Astrocyte (in vitro differentiated cells and primary cell): ENCODE results near the gene SLC25A21. TPM values are rescaled to one million over a fixed set of nuclear protein-coding genes. Genes with fewer than 3 reads are reported as not detected.

ENCODE experiments used
- DNase-seq: peaks from one replicate; pipeline ENCODE4 v3.0.0-alpha.2; 2010; ENCODE audit warnings: low read depth
- FAIRE-seq: peaks from 2 replicates; lab custom pipeline; 2011; peaks lifted over from hg19 to GRCh38; lab: Jason Lieb, UNC
- H2AFZ ChIP-seq: 2 replicates; pipeline ENCODE4 v1.6.0; 2012; ENCODE audit warnings: low read depth, low read length, inconsistent platforms
- H3K27ac ChIP-seq: 2 replicates; pipeline ENCODE4 v1.5.1; 2011; ENCODE audit warnings: low read depth, low read length, inconsistent platforms
- H3K27me3 ChIP-seq: 2 replicates; pipeline ENCODE4 v1.6.0; 2011; ENCODE audit warnings: low read length, inconsistent platforms; ENCODE audit not compliant: insufficient read depth
- H3K36me3 ChIP-seq: 2 replicates; pipeline ENCODE4 v1.5.1; 2011; ENCODE audit warnings: low read length, inconsistent platforms; ENCODE audit not compliant: insufficient read depth
- H3K4me1 ChIP-seq: 2 replicates; pipeline ENCODE4 v1.5.1; 2011; ENCODE audit warnings: low read length, inconsistent platforms; ENCODE audit not compliant: insufficient read depth
- H3K4me2 ChIP-seq: 2 replicates; pipeline ENCODE4 v1.6.0; 2012; ENCODE audit warnings: low read length, inconsistent platforms
- H3K4me3 ChIP-seq: 2 replicates; pipeline ENCODE4 v1.5.1; 2011; ENCODE audit warnings: low read depth, mild to moderate bottlenecking, low read length, inconsistent platforms; ENCODE audit not compliant: insufficient read depth
- H3K79me2 ChIP-seq: 2 replicates; pipeline ENCODE4 v1.6.0; 2012; ENCODE audit warnings: mild to moderate bottlenecking, low read length, inconsistent platforms; ENCODE audit not compliant: insufficient read depth
- H3K9ac ChIP-seq: 2 replicates; pipeline ENCODE4 v1.6.0; 2012; ENCODE audit warnings: mild to moderate bottlenecking, low read length, inconsistent platforms
- H3K9me3 ChIP-seq: 2 replicates; pipeline ENCODE4 v1.5.1; 2012; ENCODE audit warnings: low read depth, mild to moderate bottlenecking, low read length, inconsistent platforms; ENCODE audit not compliant: insufficient read depth
- H4K20me1 ChIP-seq: 2 replicates; pipeline ENCODE4 v1.6.0; 2012; ENCODE audit warnings: low read length, inconsistent platforms; ENCODE audit not compliant: insufficient read depth
- H3K27ac Mint-ChIP-seq: one replicate; pipeline ENCODE4 v1.8.0; 2021; ENCODE audit warnings: mild to moderate bottlenecking, mixed read lengths; ENCODE audit not compliant: unreplicated experiment
- H3K27me3 Mint-ChIP-seq: one replicate; pipeline ENCODE4 v1.8.0; 2021; ENCODE audit warnings: low read depth, mixed read lengths; ENCODE audit not compliant: unreplicated experiment
- H3K36me3 Mint-ChIP-seq: one replicate; pipeline ENCODE4 v1.8.0; 2021; ENCODE audit warnings: low read depth, mixed read lengths; ENCODE audit not compliant: unreplicated experiment
- H3K4me1 Mint-ChIP-seq: one replicate; pipeline ENCODE4 v1.8.0; 2021; ENCODE audit warnings: low read depth, mixed read lengths; ENCODE audit not compliant: unreplicated experiment
- H3K4me3 Mint-ChIP-seq: one replicate; pipeline ENCODE4 v1.8.0; 2021; ENCODE audit warnings: mild to moderate bottlenecking, moderate library complexity, mixed read lengths; ENCODE audit not compliant: unreplicated experiment
- H3K9me3 Mint-ChIP-seq: one replicate; pipeline ENCODE4 v1.8.0; 2021; ENCODE audit warnings: mild to moderate bottlenecking, mixed read lengths; ENCODE audit not compliant: unreplicated experiment
- CTCF ChIP-seq: IDR thresholded peaks from 2 replicates; pipeline ENCODE4 v1.5.1; 2011; ENCODE audit warnings: low read depth, mild to moderate bottlenecking, inconsistent platforms, low read length, moderate library complexity; ENCODE audit not compliant: insufficient read depth
- EZH2 ChIP-seq: IDR thresholded peaks from 2 replicates; pipeline ENCODE4 v1.6.1; 2012; ENCODE audit warnings: mild to moderate bottlenecking, low read length, inconsistent platforms; ENCODE audit not compliant: insufficient read depth
- total RNA-seq: library from RNA; stranded (reverse); gene quantifications from 2 replicates; pipeline ENCODE4 v1.2.1, GENCODE V29; 2021

The SLC25A21 gene
- total RNA-seq, 1 donor from 2014 or later = 1.5 TPM

- Histone ChIP-seq H3K9ac (no peak overlapping the region), H3K27me3 (no peaks in the 10 kb centered on the region), H3K4me1 (peaks cover 10% of the 10 kb centered on the region), H3K36me3 (no peaks in the 10 kb centered on the region), H3K9me3 (peaks cover 4% of the 10 kb centered on the region), H3K27ac (no peak overlapping the region), H3K4me3 (no peak overlapping the region), H3K79me2 (peaks cover 14% of the 10 kb centered on the region), H2AFZ (no peak overlapping the region), H4K20me1 (peaks cover 6% of the 10 kb centered on the region), H3K4me2 (no peak overlapping the region)
- no peak overlapping the region for H3K27ac Mint-ChIP-seq
- H3K4me3 Mint-ChIP-seq = no peak overlapping the region
- peaks cover 9% of the 10 kb centered on the region for H3K36me3 Mint-ChIP-seq
- no peak for TF ChIP-seq EZH2
- no peak for TF ChIP-seq CTCF
- peaks cover 5% of the 10 kb centered on the region for H3K4me1 Mint-ChIP-seq
- peaks cover 15% of the 10 kb centered on the region for H3K9me3 Mint-ChIP-seq
- no peaks in the 10 kb centered on the region for H3K27me3 Mint-ChIP-seq
- DNase-seq = no peak
- FAIRE-seq = no peak
Observed at GRCh38 chr14:37201724-37202123, 29.3 kb upstream of the SLC25A21 start.

GRCh38 chr14:37198907-37199306, 26.5 kb upstream of the SLC25A21 start:
- H3K9ac ChIP-seq = no peak overlapping the region
- Mint-ChIP-seq H3K27me3 (no peaks in the 10 kb centered on the region), H3K36me3 (no peaks in the 10 kb centered on the region), H3K9me3 (no peaks in the 10 kb centered on the region), H3K4me3 (peak overlapping the region; percentile 96), H3K4me1 (peaks cover 5% of the 10 kb centered on the region), H3K27ac (no peak overlapping the region)
- no peak for TF ChIP-seq CTCF
- no peak for TF ChIP-seq EZH2
- peaks cover 6% of the 10 kb centered on the region for H4K20me1 ChIP-seq
- no peak overlapping the region for H3K27ac ChIP-seq
- H3K9me3 ChIP-seq = no peaks in the 10 kb centered on the region
- no peak overlapping the region for H2AFZ ChIP-seq
- no peaks in the 10 kb centered on the region for H3K27me3 ChIP-seq
- H3K4me3 ChIP-seq = no peak overlapping the region
- peaks cover 10% of the 10 kb centered on the region for H3K4me1 ChIP-seq
- H3K4me2 ChIP-seq = peak overlapping the region; percentile 88
- H3K36me3 ChIP-seq = no peaks in the 10 kb centered on the region
- FAIRE-seq (no peak), DNase-seq (no peak)
- peaks cover 11% of the 10 kb centered on the region for H3K79me2 ChIP-seq

DNA sequence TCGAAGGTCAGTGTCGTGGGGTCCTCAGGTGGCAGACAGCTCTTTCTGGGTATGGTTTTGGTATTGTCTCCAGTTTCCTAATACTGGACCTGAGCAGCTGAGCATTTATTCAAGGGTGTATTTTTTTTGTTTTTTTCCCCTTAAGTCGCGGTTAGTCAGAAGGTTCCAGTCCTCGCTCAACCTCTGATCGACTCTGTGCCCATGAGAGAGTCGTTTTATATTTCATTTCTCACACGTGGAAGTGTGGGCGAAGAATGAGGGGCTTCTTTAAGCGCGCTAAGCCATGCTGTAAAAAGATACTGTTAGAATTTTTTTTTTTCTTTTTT, 25.8 kb upstream of the SLC25A21 start:
- no peaks in the 10 kb centered on the region for H3K27me3 Mint-ChIP-seq
- Histone ChIP-seq H3K4me1 (peaks cover 10% of the 10 kb centered on the region), H3K79me2 (peaks cover 11% of the 10 kb centered on the region), H4K20me1 (peaks cover 6% of the 10 kb centered on the region), H3K27me3 (no peaks in the 10 kb centered on the region), H3K27ac (peak overlapping the region; percentile 85), H3K4me2 (peak overlapping the region; percentile 88), H2AFZ (peak overlapping the region; percentile 87), H3K9me3 (no peaks in the 10 kb centered on the region), H3K4me3 (peak overlapping the region; percentile 67), H3K9ac (peak overlapping the region; percentile 83), H3K36me3 (no peaks in the 10 kb centered on the region)
- TF ChIP-seq CTCF (peak; percentile 7), EZH2 (no peak)
- H3K4me3 Mint-ChIP-seq = peak overlapping the region; percentile 96
- no peaks in the 10 kb centered on the region for H3K9me3 Mint-ChIP-seq
- peak overlapping the region; percentile 98 for H3K27ac Mint-ChIP-seq
- FAIRE-seq (no peak), DNase-seq (no peak)
- no peaks in the 10 kb centered on the region for H3K36me3 Mint-ChIP-seq
- peaks cover 5% of the 10 kb centered on the region for H3K4me1 Mint-ChIP-seq
